Trophoblast cell (in vitro differentiated cells and primary cell): ENCODE measurements around the gene ZC3H13.

Experiments used
- DNase-seq, 2 donors: peaks; one replicate each; pipeline ENCODE4 v3.0.0-alpha.2; 2016
- H2AFZ ChIP-seq: 2 replicates; pipeline ENCODE4 v1.6.1; 2013; ENCODE audit warnings: low read length, moderate library complexity, mild to moderate bottlenecking; ENCODE audit not compliant: insufficient read depth, poor library complexity
- H2AK5ac ChIP-seq: 2 replicates; pipeline ENCODE4 v1.6.1; 2013; ENCODE audit warnings: mild to moderate bottlenecking, low read length
- H2BK120ac ChIP-seq: 2 replicates; pipeline ENCODE4 v1.6.1; 2013; ENCODE audit warnings: low read length, mild to moderate bottlenecking, moderate library complexity; ENCODE audit not compliant: insufficient read depth, poor library complexity
- H2BK12ac ChIP-seq: 2 replicates; pipeline ENCODE4 v1.6.1; 2013; ENCODE audit warnings: mild to moderate bottlenecking, low read length, moderate library complexity
- H2BK5ac ChIP-seq: 2 replicates; pipeline ENCODE4 v1.6.1; 2013; ENCODE audit warnings: low read length, low read depth, moderate library complexity, mild to moderate bottlenecking; ENCODE audit not compliant: poor library complexity
- H3K14ac ChIP-seq: 2 replicates; pipeline ENCODE4 v1.6.1; 2013; ENCODE audit warnings: mild to moderate bottlenecking, low read length
- H3K18ac ChIP-seq: 2 replicates; pipeline ENCODE4 v1.6.1; 2013; ENCODE audit warnings: mild to moderate bottlenecking, low read length
- H3K23ac ChIP-seq: 2 replicates; pipeline ENCODE4 v1.6.1; 2013; ENCODE audit warnings: low read length
- H3K27ac ChIP-seq: 2 replicates; pipeline ENCODE4 v1.5.1; 2013; ENCODE audit warnings: low read depth, mild to moderate bottlenecking, inconsistent platforms, low read length, moderate library complexity
- H3K27me3 ChIP-seq: 2 replicates; pipeline ENCODE4 v1.6.1; 2013; ENCODE audit warnings: inconsistent platforms, mild to moderate bottlenecking, low read length, moderate library complexity; ENCODE audit not compliant: insufficient read depth
- H3K36me3 ChIP-seq, 2 experiments: 1 replicate in 1 of 2; 2 replicates in 1 of 2; pipeline ENCODE4 v1.6.1; 2013; ENCODE audit warnings: low read length in 2 of 2, mild to moderate bottlenecking in 2 of 2, moderate library complexity in 1 of 2; ENCODE audit not compliant: insufficient read depth in 2 of 2, control insufficient read depth in 1 of 2
- H3K4ac ChIP-seq: 2 replicates; pipeline ENCODE4 v1.6.1; 2013; ENCODE audit warnings: low read depth, mild to moderate bottlenecking, low read length, moderate library complexity
- H3K4me1 ChIP-seq, 2 experiments: 1 replicate in 1 of 2; 2 replicates in 1 of 2; pipeline ENCODE4 v1.6.1; 2013; ENCODE audit warnings: low read length in 2 of 2, mild to moderate bottlenecking in 2 of 2, moderate library complexity in 1 of 2; ENCODE audit not compliant: insufficient read depth in 2 of 2, control insufficient read depth in 1 of 2
- H3K4me2 ChIP-seq: 2 replicates; pipeline ENCODE4 v1.6.1; 2013; ENCODE audit warnings: inconsistent platforms, mild to moderate bottlenecking, low read length, moderate library complexity
- H3K4me3 ChIP-seq: 2 replicates; pipeline ENCODE4 v1.5.1; 2013; ENCODE audit warnings: mild to moderate bottlenecking, low read depth, low read length, inconsistent platforms
- H3K79me1 ChIP-seq: one replicate; pipeline ENCODE4 v1.6.1; 2013; ENCODE audit warnings: low read length
- H3K79me2 ChIP-seq: 2 replicates; pipeline ENCODE4 v1.6.1; 2013; ENCODE audit warnings: low read length, mild to moderate bottlenecking; ENCODE audit not compliant: control insufficient read depth, insufficient read depth, poor library complexity
- H3K9ac ChIP-seq: 2 replicates; pipeline ENCODE4 v1.6.1; 2013; ENCODE audit warnings: mild to moderate bottlenecking, low read length
- H3K9me3 ChIP-seq: 2 replicates; pipeline ENCODE4 v1.6.1; 2013; ENCODE audit warnings: low read depth, mild to moderate bottlenecking, control low read depth, inconsistent platforms, low read length; ENCODE audit not compliant: insufficient read depth
- H4K12ac ChIP-seq: 2 replicates; pipeline ENCODE4 v1.6.1; 2013; ENCODE audit warnings: low read depth, mild to moderate bottlenecking, low read length, moderate library complexity
- H4K8ac ChIP-seq: 2 replicates; pipeline ENCODE4 v1.6.1; 2013; ENCODE audit warnings: low read depth, mild to moderate bottlenecking, low read length, moderate library complexity
- H4K91ac ChIP-seq: one replicate; pipeline ENCODE4 v1.6.1; 2013; ENCODE audit warnings: low read depth, mild to moderate bottlenecking, low read length, moderate library complexity
- WGBS: extraction: QIAGEN DNeasy Blood & Tissue Kit; methylation state at CpG from one replicate; pipeline ENCODE4 v1.1.7; 2013; ENCODE audit warnings: missing lambda C conversion rate; ENCODE audit not compliant: insufficient read length, insufficient coverage; ENCODE audit errors: extremely low coverage; 5-methylcytosine and 5-hydroxymethylcytosine counted together

ZC3H13 gene

GRCh38 chr13:46094478-46094877 lies 41.9 kb upstream of the ZC3H13 start:
- Histone ChIP-seq H2BK12ac (no peak overlapping the region), H3K79me2 (no peaks in the 10 kb centered on the region), H3K4ac (no peak overlapping the region), H2BK5ac (no peak overlapping the region), H3K4me3 (no peak overlapping the region), H3K27me3 (no peaks in the 10 kb centered on the region), H3K18ac (no peak overlapping the region), H3K23ac (no peak overlapping the region), H2BK120ac (no peak overlapping the region), H4K91ac (no peak overlapping the region), H3K14ac (no peak overlapping the region), H3K9me3 (no peaks in the 10 kb centered on the region), H3K4me1 (peaks cover 0 to 6% of the 10 kb centered on the region in 2 experiments), H3K27ac (no peak overlapping the region), H3K9ac (no peak overlapping the region), H3K36me3 (no peaks in the 10 kb centered on the region), H3K4me2 (no peak overlapping the region), H2AFZ (no peak overlapping the region), H3K79me1 (no peaks in the 10 kb centered on the region), H4K12ac (no peak overlapping the region), H4K8ac (no peak overlapping the region), H2AK5ac (no peak overlapping the region)
- no CpG with 5 or more reads among the region's 3 CpGs for WGBS
- DNase-seq, result no peak

- Histone ChIP-seq H3K4me2 (no peak overlapping the region), H2BK120ac (no peak overlapping the region), H3K79me2 (no peaks in the 10 kb centered on the region), H2BK12ac (no peak overlapping the region), H3K27me3 (no peaks in the 10 kb centered on the region), H3K18ac (no peak overlapping the region), H3K14ac (no peak overlapping the region), H3K9ac (no peak overlapping the region), H3K4me1 (no peaks in the 10 kb centered on the region), H2AFZ (no peak overlapping the region), H4K12ac (no peak overlapping the region), H3K36me3 (no peaks in the 10 kb centered on the region), H3K9me3 (peaks cover 7% of the 10 kb centered on the region), H3K4ac (no peak overlapping the region), H3K23ac (no peak overlapping the region), H3K79me1 (no peaks in the 10 kb centered on the region), H3K27ac (no peak overlapping the region), H3K4me3 (no peak overlapping the region), H2AK5ac (no peak overlapping the region), H4K8ac (no peak overlapping the region), H4K91ac (no peak overlapping the region), H2BK5ac (no peak overlapping the region)
- no peak for DNase-seq
- no CpG with 5 or more reads among the region's 5 CpGs for WGBS
Measured at GRCh38 chr13:46088821-46089562, 36.4 kb upstream of the ZC3H13 start.

- no peaks in the 10 kb centered on the region for H3K79me1 ChIP-seq
- H3K14ac ChIP-seq, result no peak overlapping the region
Measured at GRCh38 chr13:46087481-46087880, 34.9 kb upstream of the ZC3H13 start.

GRCh38 chr13:46086985-46087384 lies 34.4 kb upstream of the ZC3H13 start:
- H3K4me2 ChIP-seq, result no peak overlapping the region
- DNase-seq, result peak; percentile 54 to 66
- H3K27me3 ChIP-seq, result no peaks in the 10 kb centered on the region
- H3K79me2 ChIP-seq, result no peaks in the 10 kb centered on the region
- H3K27ac ChIP-seq, result no peak overlapping the region
- peaks cover 7% of the 10 kb centered on the region for H3K9me3 ChIP-seq
- no peak overlapping the region for H2BK5ac ChIP-seq
- no peak overlapping the region for H3K18ac ChIP-seq
- no peak overlapping the region for H3K14ac ChIP-seq
- no peak overlapping the region for H3K4ac ChIP-seq
- H4K12ac ChIP-seq, result no peak overlapping the region
- no peak overlapping the region for H2BK12ac ChIP-seq
- H3K36me3 ChIP-seq, result no peaks in the 10 kb centered on the region
- no peaks in the 10 kb centered on the region for H3K4me1 ChIP-seq
- H3K4me3 ChIP-seq, result no peak overlapping the region
- H3K79me1 ChIP-seq, result no peaks in the 10 kb centered on the region
- no peak overlapping the region for H4K8ac ChIP-seq
- no peak overlapping the region for H2AFZ ChIP-seq
- H3K9ac ChIP-seq, result no peak overlapping the region
- H2BK120ac ChIP-seq, result no peak overlapping the region
- no peak overlapping the region for H2AK5ac ChIP-seq
- H3K23ac ChIP-seq, result no peak overlapping the region
- no peak overlapping the region for H4K91ac ChIP-seq
- no CpG with 5 or more reads among the region's 12 CpGs for WGBS

More at GRCh38 chr13:46087481-46087880, 34.9 kb upstream of the ZC3H13 start:
- H3K36me3 ChIP-seq, result no peaks in the 10 kb centered on the region
- no peak overlapping the region for H4K91ac ChIP-seq
- no peak overlapping the region for H2BK12ac ChIP-seq
- H2BK5ac ChIP-seq, result no peak overlapping the region
- no peak overlapping the region for H3K4me3 ChIP-seq
- H3K4ac ChIP-seq, result no peak overlapping the region
- H2AK5ac ChIP-seq, result no peak overlapping the region
- H3K79me2 ChIP-seq, result no peaks in the 10 kb centered on the region
- H3K27me3 ChIP-seq, result no peaks in the 10 kb centered on the region
- H2AFZ ChIP-seq, result no peak overlapping the region
- H3K9me3 ChIP-seq, result peaks cover 7% of the 10 kb centered on the region
- H3K18ac ChIP-seq, result no peak overlapping the region
- H4K12ac ChIP-seq, result no peak overlapping the region
- H3K27ac ChIP-seq, result no peak overlapping the region
- H3K9ac ChIP-seq, result no peak overlapping the region
- no peak overlapping the region for H3K4me2 ChIP-seq
- H4K8ac ChIP-seq, result no peak overlapping the region
- H3K4me1 ChIP-seq, result no peaks in the 10 kb centered on the region
- DNase-seq, result no peak
- no peak overlapping the region for H3K23ac ChIP-seq
- H2BK120ac ChIP-seq, result no peak overlapping the region
